ENCODE results near the gene DUT.

DNA sequence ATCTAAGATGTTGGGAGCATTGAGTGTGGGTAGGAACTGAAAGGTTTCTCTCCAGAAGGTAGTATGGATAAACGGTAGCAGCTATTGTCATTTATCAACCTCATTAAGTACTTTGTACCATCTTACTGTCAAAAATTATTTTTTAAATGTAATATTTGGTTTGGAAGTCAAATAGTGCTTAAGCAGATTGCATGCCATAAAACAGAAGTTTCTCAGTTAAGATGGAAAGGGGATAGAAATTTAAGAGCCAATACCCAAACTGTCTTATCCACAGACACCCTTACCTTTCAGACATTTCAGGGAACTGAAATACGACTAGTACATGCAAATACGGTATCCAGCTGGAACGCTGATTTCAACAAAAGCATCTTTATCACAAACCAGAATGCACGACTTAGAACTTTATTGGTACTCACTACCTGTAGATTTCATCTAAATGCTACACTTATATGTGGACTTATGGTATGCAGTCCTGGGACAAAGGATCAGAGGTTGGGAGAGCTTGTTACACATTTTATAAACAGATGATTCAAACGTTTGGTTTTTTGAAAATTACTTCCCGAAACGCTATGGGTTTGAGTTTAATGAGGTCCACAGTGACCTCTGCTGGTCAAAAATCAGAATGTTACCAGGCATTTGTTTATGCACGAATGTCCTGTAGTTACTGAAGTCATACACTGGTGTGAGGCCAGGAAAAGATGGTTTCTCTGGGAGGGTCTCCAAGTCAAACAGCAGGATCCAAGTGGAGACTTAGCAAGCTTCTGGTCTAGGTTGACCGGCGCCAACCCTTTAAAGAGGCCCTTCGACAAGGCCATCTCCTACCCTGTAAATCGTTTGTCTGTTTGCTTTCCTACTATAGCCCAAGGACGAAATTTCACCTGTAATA lies 45.7 kb upstream of the DUT start:
- TF ChIP-seq, protein P1, sequence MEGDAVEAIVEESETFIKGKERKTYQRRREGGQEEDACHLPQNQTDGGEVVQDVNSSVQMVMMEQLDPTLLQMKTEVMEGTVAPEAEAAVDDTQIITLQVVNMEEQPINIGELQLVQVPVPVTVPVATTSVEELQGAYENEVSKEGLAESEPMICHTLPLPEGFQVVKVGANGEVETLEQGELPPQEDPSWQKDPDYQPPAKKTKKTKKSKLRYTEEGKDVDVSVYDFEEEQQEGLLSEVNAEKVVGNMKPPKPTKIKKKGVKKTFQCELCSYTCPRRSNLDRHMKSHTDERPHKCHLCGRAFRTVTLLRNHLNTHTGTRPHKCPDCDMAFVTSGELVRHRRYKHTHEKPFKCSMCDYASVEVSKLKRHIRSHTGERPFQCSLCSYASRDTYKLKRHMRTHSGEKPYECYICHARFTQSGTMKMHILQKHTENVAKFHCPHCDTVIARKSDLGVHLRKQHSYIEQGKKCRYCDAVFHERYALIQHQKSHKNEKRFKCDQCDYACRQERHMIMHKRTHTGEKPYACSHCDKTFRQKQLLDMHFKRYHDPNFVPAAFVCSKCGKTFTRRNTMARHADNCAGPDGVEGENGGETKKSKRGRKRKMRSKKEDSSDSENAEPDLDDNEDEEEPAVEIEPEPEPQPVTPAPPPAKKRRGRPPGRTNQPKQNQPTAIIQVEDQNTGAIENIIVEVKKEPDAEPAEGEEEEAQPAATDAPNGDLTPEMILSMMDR (IDR thresholded peaks at IDR 0.05) = peak; percentile 56 to 65 (median 58)
- no peak for TF ChIP-seq POLR2A (IDR thresholded peaks at IDR 0.05)
